Measurements from ENCODE around the gene ZNF613. TPM values are rescaled to one million over a fixed set of nuclear protein-coding genes. Genes with fewer than 3 reads are reported as not detected.

The ZNF613 gene
- total RNA-seq, 1 experiment from 2014 or later = 2.2 TPM

DNA sequence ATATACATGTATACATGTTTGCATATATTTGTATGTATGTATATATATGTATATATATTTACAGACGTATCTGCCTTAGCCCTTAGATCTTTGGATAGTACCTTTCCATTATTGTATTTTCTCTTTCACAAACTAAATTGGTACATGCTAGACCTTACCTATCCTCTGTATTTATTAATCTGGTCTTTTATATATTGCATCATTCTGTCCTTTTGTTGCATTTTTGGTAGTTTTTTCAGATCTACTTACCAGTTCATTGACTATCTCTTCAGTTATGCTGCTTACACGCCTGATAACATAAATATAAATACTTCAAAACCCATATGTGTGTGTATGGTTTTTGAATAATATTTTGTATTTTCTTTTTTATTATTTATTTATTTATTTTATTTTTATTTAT is 11.7 kb downstream of the ZNF613 start:
- Histone ChIP-seq H3K4me2 (ENCODE audit: low read length) (no peak overlapping the region), H3K4me3 (replicated peaks in 1 of 2; ENCODE audit: low read depth in 1 of 2, low read length in 2 of 2) (no peak overlapping the region), H3K27me3 (ENCODE audit: insufficient read depth, low read length) (no peaks in the 10 kb centered on the region), H3K4me1 (ENCODE audit: control insufficient read depth in 1 of 2, insufficient read depth in 2 of 2, low read length in 2 of 2) (no peaks in the 10 kb centered on the region), H3K36me3 (ENCODE audit: control insufficient read depth in 1 of 2, insufficient read depth in 2 of 2, low read length in 2 of 2) (peaks cover 4% of the 10 kb centered on the region in 2 experiments; a peak in 2 of 4 replicates), H3K9me2 (ENCODE audit: insufficient read depth) (no peaks in the 10 kb centered on the region), H2AFZ (ENCODE audit: low read depth, low read length, poor library complexity, severe bottlenecking) (no peak overlapping the region), H4K20me1 (ENCODE audit: insufficient read depth) (no peaks in the 10 kb centered on the region), H3K79me2 (ENCODE audit: insufficient read depth, low read length) (no peaks in the 10 kb centered on the region), H3K27ac (ENCODE audit: low read depth, low read length) (no peak overlapping the region), H3K9ac (ENCODE audit: low read length) (no peak overlapping the region), H3K9me3 (ENCODE audit: control insufficient read depth in 1 of 2, insufficient read depth in 1 of 2, low read depth in 1 of 2, low read length in 2 of 2) (peaks cover 5 to 37% of the 10 kb centered on the region in 2 experiments; a peak in 3 of 4 replicates)
- ATAC-seq = no peak
- intact Hi-C loops (cut with micrococcal nuclease) = no loop called here
- TF ChIP-seq TCF7L2 (IDR thresholded peaks at IDR 0.05; ENCODE audit: borderline replicate concordance, extremely low read depth, insufficient read depth, insufficient read length) (no peak), SRF (IDR thresholded peaks at IDR 0.05; ENCODE audit: low read depth) (no peak), POLR2A (IDR thresholded peaks at IDR 0.05; ENCODE audit: borderline replicate concordance, extremely low read depth, insufficient read depth, insufficient read length) (no peak), POLR2AphosphoS5 (IDR thresholded peaks at IDR 0.05; ENCODE audit: low read depth, low read length) (no peak), EZH2phosphoT487 (IDR thresholded peaks at IDR 0.05; ENCODE audit: borderline replicate concordance) (no peak), FOSL1 (IDR thresholded peaks at IDR 0.05; ENCODE audit: low read depth) (no peak), SIN3A (IDR thresholded peaks at IDR 0.05; ENCODE audit: low read depth) (no peak), CBX3 (IDR thresholded peaks at IDR 0.05; ENCODE audit: low read depth) (no peak), YY1 (IDR thresholded peaks at IDR 0.05; ENCODE audit: extremely low read depth, insufficient replicate concordance, low read depth, low read length) (no peak), ZFX (IDR thresholded peaks at IDR 0.05) (no peak), RAD21 (IDR thresholded peaks at IDR 0.05; ENCODE audit: low read depth) (no peak), SP1 (IDR thresholded peaks at IDR 0.05; ENCODE audit: low read depth) (no peak), JUND (IDR thresholded peaks at IDR 0.05) (no peak), CEBPB (IDR thresholded peaks at IDR 0.05; ENCODE audit: low read depth) (no peak)
- TF ChIP-seq, protein P1, sequence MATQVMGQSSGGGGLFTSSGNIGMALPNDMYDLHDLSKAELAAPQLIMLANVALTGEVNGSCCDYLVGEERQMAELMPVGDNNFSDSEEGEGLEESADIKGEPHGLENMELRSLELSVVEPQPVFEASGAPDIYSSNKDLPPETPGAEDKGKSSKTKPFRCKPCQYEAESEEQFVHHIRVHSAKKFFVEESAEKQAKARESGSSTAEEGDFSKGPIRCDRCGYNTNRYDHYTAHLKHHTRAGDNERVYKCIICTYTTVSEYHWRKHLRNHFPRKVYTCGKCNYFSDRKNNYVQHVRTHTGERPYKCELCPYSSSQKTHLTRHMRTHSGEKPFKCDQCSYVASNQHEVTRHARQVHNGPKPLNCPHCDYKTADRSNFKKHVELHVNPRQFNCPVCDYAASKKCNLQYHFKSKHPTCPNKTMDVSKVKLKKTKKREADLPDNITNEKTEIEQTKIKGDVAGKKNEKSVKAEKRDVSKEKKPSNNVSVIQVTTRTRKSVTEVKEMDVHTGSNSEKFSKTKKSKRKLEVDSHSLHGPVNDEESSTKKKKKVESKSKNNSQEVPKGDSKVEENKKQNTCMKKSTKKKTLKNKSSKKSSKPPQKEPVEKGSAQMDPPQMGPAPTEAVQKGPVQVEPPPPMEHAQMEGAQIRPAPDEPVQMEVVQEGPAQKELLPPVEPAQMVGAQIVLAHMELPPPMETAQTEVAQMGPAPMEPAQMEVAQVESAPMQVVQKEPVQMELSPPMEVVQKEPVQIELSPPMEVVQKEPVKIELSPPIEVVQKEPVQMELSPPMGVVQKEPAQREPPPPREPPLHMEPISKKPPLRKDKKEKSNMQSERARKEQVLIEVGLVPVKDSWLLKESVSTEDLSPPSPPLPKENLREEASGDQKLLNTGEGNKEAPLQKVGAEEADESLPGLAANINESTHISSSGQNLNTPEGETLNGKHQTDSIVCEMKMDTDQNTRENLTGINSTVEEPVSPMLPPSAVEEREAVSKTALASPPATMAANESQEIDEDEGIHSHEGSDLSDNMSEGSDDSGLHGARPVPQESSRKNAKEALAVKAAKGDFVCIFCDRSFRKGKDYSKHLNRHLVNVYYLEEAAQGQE (IDR thresholded peaks at IDR 0.05; ENCODE audit: low read depth) = no peak
- TF ChIP-seq, protein P2, sequence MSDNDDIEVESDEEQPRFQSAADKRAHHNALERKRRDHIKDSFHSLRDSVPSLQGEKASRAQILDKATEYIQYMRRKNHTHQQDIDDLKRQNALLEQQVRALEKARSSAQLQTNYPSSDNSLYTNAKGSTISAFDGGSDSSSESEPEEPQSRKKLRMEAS (IDR thresholded peaks at IDR 0.05) = no peak
- CTCF ChIA-PET = no interaction called here
- RAD21 ChIA-PET (ENCODE audit: low non-redundant PET in 1 of 2, low total read pairs in 2 of 2, uncharacterized antibody in 2 of 2, unreplicated experiment in 2 of 2) = no interaction called here
- POLR2A ChIA-PET = no interaction called here
- BruUV-seq (replicated peaks) = no TSS peak
- DNase-seq (ENCODE audit: low read depth, low spot score) = no peak

Data from HCT116 (cell line).